AG04449 (cell line): Measurements from ENCODE around the gene PROZ.

Source experiments
- CTCF ChIA-PET: fragments of 350-600 bp; formaldehyde crosslinking; extraction: SDS; loops from one replicate; lab custom pipeline; 2021; ENCODE audit warnings: antibody characterized with exemption; lab: Yijun Ruan, JAX
- POLR2A ChIA-PET: fragments of 400-600, 350-600 bp; formaldehyde crosslinking; extraction: SDS; loops from one replicate; lab custom pipeline; 2020; ENCODE audit warnings: antibody characterized with exemption, inconsistent platforms; lab: Yijun Ruan, JAX
- DNase-seq: peaks from one replicate; pipeline ENCODE4 v3.0.0-alpha.2; 2010; ENCODE audit warnings: low read depth, low spot score
- H3K4me3 ChIP-seq: 2 replicates; pipeline ENCODE4 v1.5.1; 2011; ENCODE audit warnings: low read depth, mild to moderate bottlenecking, control low read depth, low read length
- TF ChIP-seq, protein P1 (sequence below): IDR thresholded peaks from one replicate; pipeline ENCODE4 v1.5.1; 2011; ENCODE audit warnings: mild to moderate bottlenecking, moderate library complexity, low read length, control low read depth, inconsistent platforms; ENCODE audit not compliant: insufficient read depth; ENCODE audit errors: missing control alignments

The PROZ gene

DNA sequence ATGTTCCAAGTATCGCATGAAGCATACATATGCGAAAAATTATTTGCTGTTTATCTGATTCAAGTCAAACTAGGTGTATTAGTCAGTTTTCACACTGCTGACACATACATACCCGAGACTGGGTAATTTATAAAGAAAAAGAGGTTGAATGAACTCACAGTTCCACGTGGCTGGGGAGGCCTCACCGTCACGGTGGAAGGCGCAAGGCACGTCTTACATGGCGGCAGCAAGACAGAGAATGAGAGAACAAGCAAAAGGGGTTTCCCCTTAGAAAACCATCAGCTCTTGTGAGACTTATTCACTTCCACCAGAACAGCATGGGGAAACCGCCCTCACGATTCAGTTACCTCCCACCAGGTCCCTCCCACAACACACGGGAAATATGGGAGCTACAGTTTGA lies 13.0 kb upstream of the PROZ start:
- H3K4me3 ChIP-seq = no peak overlapping the region
- TF ChIP-seq, protein P1, sequence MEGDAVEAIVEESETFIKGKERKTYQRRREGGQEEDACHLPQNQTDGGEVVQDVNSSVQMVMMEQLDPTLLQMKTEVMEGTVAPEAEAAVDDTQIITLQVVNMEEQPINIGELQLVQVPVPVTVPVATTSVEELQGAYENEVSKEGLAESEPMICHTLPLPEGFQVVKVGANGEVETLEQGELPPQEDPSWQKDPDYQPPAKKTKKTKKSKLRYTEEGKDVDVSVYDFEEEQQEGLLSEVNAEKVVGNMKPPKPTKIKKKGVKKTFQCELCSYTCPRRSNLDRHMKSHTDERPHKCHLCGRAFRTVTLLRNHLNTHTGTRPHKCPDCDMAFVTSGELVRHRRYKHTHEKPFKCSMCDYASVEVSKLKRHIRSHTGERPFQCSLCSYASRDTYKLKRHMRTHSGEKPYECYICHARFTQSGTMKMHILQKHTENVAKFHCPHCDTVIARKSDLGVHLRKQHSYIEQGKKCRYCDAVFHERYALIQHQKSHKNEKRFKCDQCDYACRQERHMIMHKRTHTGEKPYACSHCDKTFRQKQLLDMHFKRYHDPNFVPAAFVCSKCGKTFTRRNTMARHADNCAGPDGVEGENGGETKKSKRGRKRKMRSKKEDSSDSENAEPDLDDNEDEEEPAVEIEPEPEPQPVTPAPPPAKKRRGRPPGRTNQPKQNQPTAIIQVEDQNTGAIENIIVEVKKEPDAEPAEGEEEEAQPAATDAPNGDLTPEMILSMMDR = no peak
- ChIA-PET POLR2A (no interaction called here), CTCF (no interaction called here)
- no peak for DNase-seq

DNA sequence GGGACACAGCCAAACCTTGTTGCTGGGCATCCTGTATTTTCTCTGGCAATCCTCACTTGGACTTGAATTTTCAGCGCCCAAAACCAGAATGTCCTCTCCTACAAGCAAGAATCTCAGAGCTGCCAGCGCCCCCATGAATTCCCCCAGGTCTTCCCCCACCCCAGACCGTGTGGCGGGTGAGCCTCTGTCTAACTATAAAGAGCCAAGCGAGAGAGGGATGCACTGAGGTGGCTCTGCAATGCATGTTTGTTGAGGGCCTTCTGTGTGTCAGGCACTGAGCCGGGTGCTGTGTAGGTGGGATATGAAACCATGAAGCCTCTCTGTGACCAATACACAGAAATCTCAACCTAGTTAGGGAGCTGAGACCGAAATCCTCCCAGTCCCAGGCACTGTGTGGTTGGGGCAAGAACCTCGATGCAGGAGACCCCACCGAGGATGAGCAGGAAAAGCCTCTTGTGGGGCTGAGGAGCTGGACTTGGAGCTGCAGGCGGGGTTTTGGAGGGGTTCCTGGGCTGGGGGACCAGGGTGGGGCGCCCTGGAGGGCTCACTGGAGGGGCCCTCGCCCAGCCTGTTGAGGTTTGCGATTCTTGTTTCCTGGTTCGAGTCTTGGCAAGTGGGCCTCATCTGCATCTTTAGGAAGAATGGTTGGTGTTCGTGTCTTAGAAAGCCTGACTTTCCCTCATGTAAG lies 12.4 kb upstream of the PROZ start:
- H3K4me3 ChIP-seq = no peak overlapping the region
- CTCF ChIA-PET = no interaction called here
- TF ChIP-seq, protein P1 = no peak

DNA sequence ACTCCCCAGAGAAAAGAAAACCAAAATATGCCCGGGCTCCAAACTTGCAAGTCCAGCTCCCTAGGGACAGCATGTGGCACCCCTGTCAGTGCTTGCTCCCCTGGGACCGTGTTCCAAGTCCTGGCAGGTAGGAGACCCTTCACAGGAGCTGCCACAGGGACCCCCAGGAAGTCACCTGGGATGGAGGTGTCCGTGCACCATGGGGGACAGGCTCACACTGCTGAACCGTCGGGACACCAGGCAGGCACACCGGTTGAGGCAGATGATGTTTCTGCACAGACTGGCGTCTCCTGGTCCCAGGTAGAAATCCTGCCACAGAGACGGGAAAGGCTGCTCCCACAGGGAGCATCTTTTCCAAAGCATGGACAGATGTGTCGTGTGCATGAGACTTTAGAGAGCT lies 11.7 kb upstream of the PROZ start:
- POLR2A ChIA-PET = no interaction called here
- CTCF ChIA-PET = interaction anchor here (1.2 kb wide), 1 partner anchor 16 kb away, joined by 4 read pairs; no protein-coding TSS in a partner anchor
- DNase-seq = no peak
- H3K4me3 ChIP-seq = no peak overlapping the region
- TF ChIP-seq, protein P1 = no peak

More for the DNA sequence above, 12.4 kb upstream of the PROZ start:
- no peak for DNase-seq
- POLR2A ChIA-PET = no interaction called here

DNA sequence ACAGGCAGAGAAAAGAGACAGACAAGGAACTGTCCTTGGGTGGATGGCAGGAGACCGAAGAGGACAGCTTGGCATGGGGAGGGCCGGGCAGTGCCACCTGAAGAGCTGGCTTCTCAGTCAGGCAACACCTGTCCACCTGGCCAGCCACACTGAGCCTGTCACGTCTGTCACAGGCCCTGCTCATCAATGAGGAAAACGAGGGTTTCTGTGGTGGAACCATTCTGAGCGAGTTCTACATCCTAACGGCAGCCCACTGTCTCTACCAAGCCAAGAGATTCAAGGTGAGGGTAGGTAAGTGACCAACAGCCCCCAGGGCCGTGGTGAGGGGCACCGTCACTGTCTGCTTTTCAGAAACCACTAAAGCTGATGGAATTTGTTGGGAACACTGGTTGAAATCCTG lies 11.2 kb upstream of the PROZ start:
- ChIA-PET POLR2A (no interaction called here), CTCF (interaction anchor here (1.2 kb wide), 1 partner anchor 17 kb away, joined by 4 read pairs; no protein-coding TSS in a partner anchor)
- DNase-seq = no peak
- H3K4me3 ChIP-seq = no peak overlapping the region
- TF ChIP-seq, protein P1 = no peak

DNA sequence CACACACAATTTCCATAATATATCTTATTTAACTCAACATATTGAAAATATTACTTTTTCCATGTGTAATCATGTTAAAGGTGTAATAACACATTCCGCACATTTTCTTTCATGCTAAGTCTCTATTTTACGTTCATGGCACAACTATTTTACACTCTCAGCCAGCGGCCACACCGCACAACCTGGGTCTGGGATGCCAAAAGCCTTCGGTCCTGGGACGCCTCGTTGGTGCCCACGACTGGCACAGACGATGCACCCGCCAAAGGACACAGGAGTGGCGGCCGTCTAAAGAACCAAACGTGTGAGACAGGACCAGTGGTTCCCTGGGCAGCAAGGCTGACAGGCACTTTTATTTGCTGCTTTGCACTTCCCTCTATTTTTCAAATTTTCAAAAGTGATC lies 10.0 kb upstream of the PROZ start:
- no peak overlapping the region for H3K4me3 ChIP-seq
- DNase-seq = no peak
- ChIA-PET CTCF (no interaction called here), POLR2A (no interaction called here)
- TF ChIP-seq, protein P1 = no peak

DNA sequence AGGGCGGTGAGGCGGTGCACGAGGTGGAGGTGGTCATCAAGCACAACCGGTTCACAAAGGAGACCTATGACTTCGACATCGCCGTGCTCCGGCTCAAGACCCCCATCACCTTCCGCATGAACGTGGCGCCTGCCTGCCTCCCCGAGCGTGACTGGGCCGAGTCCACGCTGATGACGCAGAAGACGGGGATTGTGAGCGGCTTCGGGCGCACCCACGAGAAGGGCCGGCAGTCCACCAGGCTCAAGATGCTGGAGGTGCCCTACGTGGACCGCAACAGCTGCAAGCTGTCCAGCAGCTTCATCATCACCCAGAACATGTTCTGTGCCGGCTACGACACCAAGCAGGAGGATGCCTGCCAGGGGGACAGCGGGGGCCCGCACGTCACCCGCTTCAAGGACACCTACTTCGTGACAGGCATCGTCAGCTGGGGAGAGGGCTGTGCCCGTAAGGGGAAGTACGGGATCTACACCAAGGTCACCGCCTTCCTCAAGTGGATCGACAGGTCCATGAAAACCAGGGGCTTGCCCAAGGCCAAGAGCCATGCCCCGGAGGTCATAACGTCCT lies 9.4 kb upstream of the PROZ start:
- ChIA-PET CTCF (no interaction called here), POLR2A (no interaction called here)
- H3K4me3 ChIP-seq = no peak overlapping the region
- TF ChIP-seq, protein P1 = no peak
- DNase-seq = no peak
